Activated T-cell treated with anti-CD3 and anti-CD28 coated beads, Interleukin-2, amount 50 U/mL, for 4 hours (primary cell): ENCODE results near the gene PEX7. TPM values are rescaled to one million over a fixed set of nuclear protein-coding genes. Genes with fewer than 3 reads are reported as not detected.
"Not testable (repeated sequence)": the region's sequence is repeated elsewhere in the genome, so short reads cannot be mapped to it uniquely, and the experiment has no call there.

Experiments used
- ATAC-seq, 2 donors: fragments of 200-7000 bp; cut with Tn5 transposase; one replicate each; pipeline ENCODE4 v1.10.0; 2021
- DNase-seq: peaks from one replicate; pipeline ENCODE4 v3.0.0-alpha.2; 2020
- H3K27me3 Mint-ChIP-seq: one replicate; pipeline ENCODE4 v1.8.0; 2021; ENCODE audit warnings: low read depth, mixed read lengths
- H3K36me3 Mint-ChIP-seq: one replicate; pipeline ENCODE4 v1.8.0; 2022; ENCODE audit warnings: mixed read lengths; ENCODE audit not compliant: insufficient read depth
- H3K4me1 Mint-ChIP-seq: one replicate; pipeline ENCODE4 v1.8.0; 2021; ENCODE audit warnings: low read depth, mixed read lengths
- H3K4me3 Mint-ChIP-seq: one replicate; pipeline ENCODE4 v1.8.0; 2021; ENCODE audit warnings: mild to moderate bottlenecking, moderate library complexity, mixed read lengths
- H3K9me3 Mint-ChIP-seq: one replicate; pipeline ENCODE4 v1.8.0; 2021; ENCODE audit warnings: mixed read lengths
- total RNA-seq, 3 donors: library from RNA; stranded (reverse); gene quantifications; one replicate each; pipeline ENCODE4 v1.2.1, GENCODE V29; 2021

The PEX7 gene
- total RNA-seq, 3 donors from 2014 or later, result 4.0 to 5.1 (median 4.5) TPM

- Mint-ChIP-seq H3K4me3 (no peak overlapping the region), H3K4me1 (peaks cover 7% of the 10 kb centered on the region), H3K9me3 (no peaks in the 10 kb centered on the region), H3K27me3 (peaks cover 13% of the 10 kb centered on the region), H3K36me3 (no peaks in the 10 kb centered on the region)
- DNase-seq, result no peak
- ATAC-seq, result no peak
Observed at GRCh38 chr6:136955123-136955522, 132.7 kb downstream of the PEX7 start.

GRCh38 chr6:136956590-136957544 lies 134.5 kb downstream of the PEX7 start:
- Mint-ChIP-seq H3K27me3 (peaks cover 15% of the 10 kb centered on the region), H3K36me3 (no peaks in the 10 kb centered on the region), H3K4me3 (no peak overlapping the region), H3K9me3 (no peaks in the 10 kb centered on the region), H3K4me1 (peaks cover 7% of the 10 kb centered on the region)
- ATAC-seq (no peak), DNase-seq (no peak)

GRCh38 chr6:136958168-136958567 lies 135.8 kb downstream of the PEX7 start:
- Mint-ChIP-seq H3K4me1 (peaks cover 7% of the 10 kb centered on the region), H3K9me3 (no peaks in the 10 kb centered on the region), H3K27me3 (peaks cover 15% of the 10 kb centered on the region), H3K36me3 (no peaks in the 10 kb centered on the region), H3K4me3 (no peak overlapping the region)
- ATAC-seq, result no peak
- DNase-seq, result no peak

GRCh38 chr6:136959471-136959891 lies 137.1 kb downstream of the PEX7 start:
- H3K36me3 Mint-ChIP-seq, result no peaks in the 10 kb centered on the region
- H3K4me1 Mint-ChIP-seq, result peaks cover 7% of the 10 kb centered on the region
- no peaks in the 10 kb centered on the region for H3K9me3 Mint-ChIP-seq
- ATAC-seq (no peak), DNase-seq (no peak)
- H3K4me3 Mint-ChIP-seq, result no peak overlapping the region
- H3K27me3 Mint-ChIP-seq, result peaks cover 15% of the 10 kb centered on the region

GRCh38 chr6:136959935-136960334 lies 137.5 kb downstream of the PEX7 start:
- H3K9me3 Mint-ChIP-seq, ATAC-seq, DNase-seq, H3K4me1 Mint-ChIP-seq, H3K36me3 Mint-ChIP-seq, H3K4me3 Mint-ChIP-seq: not testable (repeated sequence)
- peaks cover 16% of the 10 kb centered on the region for H3K27me3 Mint-ChIP-seq

- Mint-ChIP-seq H3K4me1 (peaks cover 7% of the 10 kb centered on the region), H3K9me3 (no peaks in the 10 kb centered on the region), H3K36me3 (no peaks in the 10 kb centered on the region), H3K4me3 (no peak overlapping the region), H3K27me3 (peaks cover 17% of the 10 kb centered on the region)
- DNase-seq (no peak), ATAC-seq (no peak)
Observed at GRCh38 chr6:136960781-136961180, 138.4 kb downstream of the PEX7 start.

GRCh38 chr6:136961848-136962247 lies 139.5 kb downstream of the PEX7 start:
- H3K27me3 Mint-ChIP-seq, result peaks cover 24% of the 10 kb centered on the region
- H3K36me3 Mint-ChIP-seq, result no peaks in the 10 kb centered on the region
- ATAC-seq (no peak), DNase-seq (no peak)
- H3K4me1 Mint-ChIP-seq, result peaks cover 4% of the 10 kb centered on the region
- H3K4me3 Mint-ChIP-seq, result no peak overlapping the region
- no peaks in the 10 kb centered on the region for H3K9me3 Mint-ChIP-seq

GRCh38 chr6:136962661-136963060 lies 140.3 kb downstream of the PEX7 start:
- Mint-ChIP-seq H3K4me3 (no peak overlapping the region), H3K36me3 (no peaks in the 10 kb centered on the region), H3K27me3 (peaks cover 26% of the 10 kb centered on the region), H3K9me3 (no peaks in the 10 kb centered on the region), H3K4me1 (no peaks in the 10 kb centered on the region)
- ATAC-seq, result no peak
- no peak for DNase-seq

- Mint-ChIP-seq H3K27me3 (peaks cover 30% of the 10 kb centered on the region), H3K4me3 (no peak overlapping the region), H3K4me1 (peaks cover under 1% of the 10 kb centered on the region), H3K36me3 (no peaks in the 10 kb centered on the region), H3K9me3 (no peaks in the 10 kb centered on the region)
- no peak for DNase-seq
- no peak for ATAC-seq
Observed at GRCh38 chr6:136963259-136963658, 140.9 kb downstream of the PEX7 start.

Other genes starting within 250 kb of the PEX7 start
- gene MAP3K5, start 30.1 kb upstream of the PEX7 start, total RNA-seq, result 10 to 100 TPM in 1 of 3 donors, 1 to 10 TPM in 2; 5.7 to 10.5 (median 7.9) TPM
- not detected for gene SLC35D3, start 99.7 kb downstream of the PEX7 start, total RNA-seq
- under 1 TPM in 1 of 3 donors, not detected in 2; 0.05 TPM for gene IL20RA, start 222.4 kb downstream of the PEX7 start, total RNA-seq